ENCODE results near the gene MACIR. TPM values are rescaled to one million over a fixed set of nuclear protein-coding genes. Genes with fewer than 3 reads are reported as not detected.

MACIR gene
- total and polyA plus RNA-seq, 4 donors, result 0.69 to 18.6 (median 0.83) TPM

GRCh38 chr5:103313056-103313455, 54.5 kb downstream of the MACIR start:
- Histone ChIP-seq H3K4me1 (ENCODE audit: control insufficient read depth in 4 of 4, insufficient read depth in 4 of 4, low read length in 3 of 4) (no peaks in the 10 kb centered on the region), H3K36me3 (ENCODE audit: control insufficient read depth in 4 of 4, insufficient read depth in 3 of 4, low read depth in 1 of 4, low read length in 3 of 4) (no peaks in the 10 kb centered on the region), H3K27ac (ENCODE audit: low read depth in 1 of 2, low read length in 2 of 2) (no peak overlapping the region), H3K9me3 (ENCODE audit: control insufficient read depth in 4 of 4, low read length in 3 of 4) (no peaks in the 10 kb centered on the region), H3K4me3 (ENCODE audit: low read depth in 1 of 3, low read length in 3 of 3) (no peak overlapping the region), H3K9ac (ENCODE audit: low read depth in 1 of 2, low read length in 2 of 2) (no peak overlapping the region), H3K27me3 (ENCODE audit: control insufficient read depth in 4 of 4, insufficient read depth in 4 of 4, low read length in 3 of 4) (peaks cover 0 to 8% (median 0%) of the 10 kb centered on the region in 4 donors)
- 91% methylated on average over 3 of the region's 3 CpGs for WGBS
- no peak for TF ChIP-seq NR2F2 (IDR thresholded peaks at IDR 0.05)
- no peak for TF ChIP-seq ATF3 (IDR thresholded peaks at IDR 0.05)
- TF ChIP-seq JUND (IDR thresholded peaks at IDR 0.05), result no peak
- TF ChIP-seq MAX (IDR thresholded peaks at IDR 0.05), result no peak
- TF ChIP-seq YY1 (IDR thresholded peaks at IDR 0.05), result no peak
- no peak for TF ChIP-seq EGR1 (IDR thresholded peaks at IDR 0.05; ENCODE audit: low read depth in 2 of 2)
- TF ChIP-seq TAF1 (conservative IDR thresholded peaks at IDR 0.05), result no peak
- no peak for TF ChIP-seq GABPA (IDR thresholded peaks at IDR 0.05 in 1 of 2, conservative IDR thresholded peaks at IDR 0.05 in 1 of 2)
- TF ChIP-seq FOXA1 (IDR thresholded peaks at IDR 0.05), result no peak
- TF ChIP-seq RXRA (IDR thresholded peaks at IDR 0.05), result no peak
- no peak for TF ChIP-seq CTCF (IDR thresholded peaks at IDR 0.05; ENCODE audit: low read depth, low read length, missing input control)
- TF ChIP-seq HNF4A (conservative IDR thresholded peaks at IDR 0.05), result no peak
- no peak for TF ChIP-seq REST (IDR thresholded peaks at IDR 0.05)
- no peak for TF ChIP-seq SP1 (IDR thresholded peaks at IDR 0.05)
- no peak for TF ChIP-seq HNF4G (IDR thresholded peaks at IDR 0.05)
- TF ChIP-seq ZBTB33 (IDR thresholded peaks at IDR 0.05), result no peak
- TF ChIP-seq RAD21 (IDR thresholded peaks at IDR 0.05), result no peak
- DNase-seq (ENCODE audit: low spot score), result no peak

GRCh38 chr5:103315455-103315854, 56.9 kb downstream of the MACIR start:
- Histone ChIP-seq H3K4me3 (ENCODE audit: low read depth in 1 of 3, low read length in 3 of 3) (no peak overlapping the region), H3K36me3 (ENCODE audit: control insufficient read depth in 4 of 4, insufficient read depth in 3 of 4, low read depth in 1 of 4, low read length in 3 of 4) (no peaks in the 10 kb centered on the region), H3K9ac (ENCODE audit: low read depth in 1 of 2, low read length in 2 of 2) (no peak overlapping the region), H3K27ac (ENCODE audit: low read depth in 1 of 2, low read length in 2 of 2) (no peak overlapping the region), H3K27me3 (ENCODE audit: control insufficient read depth in 4 of 4, insufficient read depth in 4 of 4, low read length in 3 of 4) (peaks cover 0 to 8% (median 0%) of the 10 kb centered on the region in 4 donors), H3K9me3 (ENCODE audit: control insufficient read depth in 4 of 4, low read length in 3 of 4) (no peaks in the 10 kb centered on the region), H3K4me1 (ENCODE audit: control insufficient read depth in 4 of 4, insufficient read depth in 4 of 4, low read length in 3 of 4) (no peaks in the 10 kb centered on the region)
- WGBS, result 88% methylated on average over 3 of the region's 3 CpGs
- no peak for TF ChIP-seq TAF1 (conservative IDR thresholded peaks at IDR 0.05)
- TF ChIP-seq CTCF (IDR thresholded peaks at IDR 0.05; ENCODE audit: low read depth, low read length, missing input control), result no peak
- no peak for TF ChIP-seq HNF4A (conservative IDR thresholded peaks at IDR 0.05)
- TF ChIP-seq JUND (IDR thresholded peaks at IDR 0.05), result no peak
- no peak for TF ChIP-seq REST (IDR thresholded peaks at IDR 0.05)
- no peak for TF ChIP-seq MAX (IDR thresholded peaks at IDR 0.05)
- TF ChIP-seq HNF4G (IDR thresholded peaks at IDR 0.05), result no peak
- TF ChIP-seq FOXA2 (IDR thresholded peaks at IDR 0.05), result no peak
- TF ChIP-seq YY1 (IDR thresholded peaks at IDR 0.05), result no peak
- TF ChIP-seq RAD21 (IDR thresholded peaks at IDR 0.05), result no peak
- DNase-seq (ENCODE audit: low spot score), result no peak

Measured in liver (tissue), 9 donors.